ACHN (cell line): Measurements from ENCODE around the gene FOXP4.
A peak's percentile ranks its signal among the peaks of the same experiment; 100 is the strongest.

Experiments used
- DNase-seq: peaks from one replicate; pipeline ENCODE4 v3.0.0-alpha.2; 2015
- in situ Hi-C: cut with HindIII; loops from 2 replicates; pipeline ENCODE4 v1.10.0; 2017; ENCODE audit warnings: low sequenced_read_pairs, low pct_ligation_motif_present, low pct_unique_long_range_greater_than_20kb

Gene FOXP4

DNA sequence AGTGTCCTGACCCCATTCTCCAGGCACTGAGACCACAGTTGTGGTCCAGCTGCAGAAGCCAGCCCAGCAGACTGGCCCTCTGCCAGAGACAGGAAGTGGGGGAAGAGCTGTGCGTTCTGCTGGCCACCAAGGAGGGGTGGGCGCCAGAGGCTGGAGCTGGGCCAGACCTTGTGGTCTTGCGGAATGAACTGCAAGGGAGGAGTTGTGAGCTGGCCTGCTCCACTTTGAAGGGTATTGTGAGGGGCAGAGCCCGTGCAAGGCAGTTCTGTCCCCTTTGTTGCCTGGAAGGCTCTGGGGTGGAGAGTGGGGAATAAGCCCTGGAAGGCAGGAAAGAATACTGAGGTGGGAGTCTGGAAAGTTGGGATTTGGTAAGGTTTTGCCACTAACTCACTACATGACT is 88.5 kb downstream of the FOXP4 start:
- no peak for DNase-seq
- in situ Hi-C loops = no loop called here

DNA sequence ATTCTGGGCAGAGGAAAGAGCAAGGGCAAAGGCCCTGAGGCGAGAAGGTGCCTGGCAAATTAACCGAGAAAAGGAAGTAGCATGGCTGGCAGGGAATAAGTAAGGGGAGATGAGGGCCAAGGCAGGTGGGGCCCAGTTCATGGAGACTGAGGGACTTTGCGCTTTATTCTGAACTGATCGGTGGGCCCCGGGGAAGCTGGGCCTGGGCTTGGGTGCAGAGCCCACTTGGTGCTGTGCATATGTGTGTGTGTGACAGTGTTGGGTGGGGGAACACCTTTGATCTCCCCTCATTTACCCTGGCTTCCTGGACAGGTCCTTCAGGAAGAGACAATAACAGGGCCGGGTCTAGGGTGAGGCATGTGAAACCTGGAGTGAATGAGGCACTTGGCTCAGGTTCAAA is 89.2 kb downstream of the FOXP4 start:
- in situ Hi-C loops = no loop called here
- no peak for DNase-seq

DNA sequence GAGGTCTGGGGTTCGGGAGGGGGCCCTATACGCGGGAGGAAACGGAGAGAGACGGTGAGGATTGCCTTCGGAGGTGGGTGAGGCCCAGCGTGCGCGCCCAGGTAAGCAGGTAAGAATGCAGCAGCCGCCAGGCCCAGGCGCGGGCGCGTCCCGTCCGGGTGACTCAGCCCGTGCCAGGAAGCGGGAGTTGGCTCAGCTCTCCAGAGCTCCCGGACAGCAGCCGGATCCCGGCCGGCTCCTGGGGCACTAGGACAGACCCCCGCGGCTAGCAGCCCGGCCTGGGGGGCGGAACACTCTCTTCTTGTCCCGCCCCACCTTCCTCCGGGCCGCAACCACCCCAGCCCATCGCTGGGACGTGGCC is 90.6 kb downstream of the FOXP4 start:
- DNase-seq = peak; percentile 25
- in situ Hi-C loops = no loop called here

DNA sequence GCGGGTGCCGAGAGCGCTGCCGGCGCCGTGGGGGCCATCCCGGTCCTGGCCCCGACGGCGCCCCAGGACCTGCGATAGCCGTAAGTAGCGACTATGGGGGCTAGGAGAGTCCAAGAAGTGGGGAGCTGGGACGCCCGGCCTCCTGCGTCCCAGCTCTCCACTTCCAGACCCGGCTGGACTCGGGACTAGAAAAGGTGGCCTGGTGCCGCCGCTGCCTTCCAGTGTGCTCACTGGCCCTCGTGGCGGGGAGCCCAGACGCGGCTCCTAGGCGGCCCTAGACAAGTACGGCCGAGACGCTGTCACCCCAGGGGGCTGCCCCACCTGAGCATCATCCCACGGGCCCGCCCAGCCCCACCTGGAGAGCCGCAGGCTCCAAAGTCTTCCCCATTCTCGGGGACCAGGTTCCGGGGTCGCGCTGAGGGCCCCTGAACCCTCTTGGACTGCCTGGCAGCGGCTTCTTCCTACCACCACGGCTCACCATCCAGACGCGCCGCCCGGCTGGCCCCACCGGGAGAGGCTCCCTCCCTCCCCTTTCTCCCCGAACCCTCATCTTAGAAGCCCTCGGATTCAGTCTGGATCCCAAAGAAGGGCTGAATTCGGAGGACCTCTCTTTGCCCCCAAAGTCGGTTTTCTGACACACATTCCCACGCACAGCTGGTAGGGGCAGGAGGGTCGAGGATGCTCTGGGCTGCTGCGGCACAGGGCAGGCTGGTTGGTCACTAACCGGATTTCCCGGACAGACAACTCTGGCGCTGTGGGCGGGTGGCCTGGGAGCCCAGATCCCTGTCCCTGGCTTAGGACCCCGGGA is 91.2 kb downstream of the FOXP4 start:
- no peak for DNase-seq
- in situ Hi-C loops = no loop called here

DNA sequence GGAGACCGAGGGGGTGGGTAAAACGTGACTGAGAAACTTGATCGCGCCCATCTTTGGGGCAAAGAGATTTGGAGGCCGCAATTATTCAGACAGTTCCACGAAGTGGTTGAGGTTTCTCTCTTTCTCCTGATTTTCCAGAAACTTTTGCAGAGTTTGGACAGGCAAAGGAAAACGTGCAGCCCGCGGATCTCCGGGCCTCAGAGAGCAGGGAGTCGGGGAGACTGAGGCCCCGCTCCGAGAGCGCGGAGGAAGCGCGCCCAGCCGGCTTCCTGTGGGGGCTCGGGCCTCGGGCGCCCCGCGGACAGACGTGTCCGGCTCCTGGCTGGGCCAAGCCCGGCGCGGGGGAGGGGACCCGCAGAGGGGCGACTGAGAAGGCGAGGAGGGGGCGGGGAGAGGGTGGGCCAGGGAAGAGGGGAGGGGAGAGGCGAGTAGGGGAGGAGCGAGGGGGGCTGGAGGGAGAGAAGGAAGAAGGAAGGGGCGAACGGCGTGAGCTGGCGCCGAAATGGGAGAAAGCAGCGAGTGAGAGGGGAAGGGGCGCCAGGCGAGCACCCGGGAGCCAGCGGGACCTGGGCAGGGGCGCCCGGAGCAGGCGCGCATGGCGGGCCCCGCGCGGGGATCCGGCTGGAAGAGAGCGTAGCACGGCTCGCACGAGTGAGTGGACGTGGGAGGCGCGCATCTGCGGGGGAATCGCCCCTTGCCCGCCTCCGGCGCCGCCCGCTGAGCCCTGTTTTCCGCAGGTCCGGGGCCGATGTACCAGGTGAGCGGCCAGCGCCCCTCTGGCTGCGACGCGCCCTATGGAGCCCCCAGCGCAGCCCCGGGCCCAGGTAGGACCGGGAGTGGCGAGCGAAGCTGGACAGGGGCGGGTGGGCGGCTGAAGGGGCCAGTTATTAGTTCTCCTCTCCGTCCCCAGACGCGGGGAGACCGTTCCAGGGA is 92.1 kb downstream of the FOXP4 start, which contains the start of gene MDFI:
MDFI (plus strand) TSS at position 467 of the 933 bp plus-strand sequence; CDS start at position 749, 282 bp downstream.
- in situ Hi-C loops = no loop called here
- no peak for DNase-seq

DNA sequence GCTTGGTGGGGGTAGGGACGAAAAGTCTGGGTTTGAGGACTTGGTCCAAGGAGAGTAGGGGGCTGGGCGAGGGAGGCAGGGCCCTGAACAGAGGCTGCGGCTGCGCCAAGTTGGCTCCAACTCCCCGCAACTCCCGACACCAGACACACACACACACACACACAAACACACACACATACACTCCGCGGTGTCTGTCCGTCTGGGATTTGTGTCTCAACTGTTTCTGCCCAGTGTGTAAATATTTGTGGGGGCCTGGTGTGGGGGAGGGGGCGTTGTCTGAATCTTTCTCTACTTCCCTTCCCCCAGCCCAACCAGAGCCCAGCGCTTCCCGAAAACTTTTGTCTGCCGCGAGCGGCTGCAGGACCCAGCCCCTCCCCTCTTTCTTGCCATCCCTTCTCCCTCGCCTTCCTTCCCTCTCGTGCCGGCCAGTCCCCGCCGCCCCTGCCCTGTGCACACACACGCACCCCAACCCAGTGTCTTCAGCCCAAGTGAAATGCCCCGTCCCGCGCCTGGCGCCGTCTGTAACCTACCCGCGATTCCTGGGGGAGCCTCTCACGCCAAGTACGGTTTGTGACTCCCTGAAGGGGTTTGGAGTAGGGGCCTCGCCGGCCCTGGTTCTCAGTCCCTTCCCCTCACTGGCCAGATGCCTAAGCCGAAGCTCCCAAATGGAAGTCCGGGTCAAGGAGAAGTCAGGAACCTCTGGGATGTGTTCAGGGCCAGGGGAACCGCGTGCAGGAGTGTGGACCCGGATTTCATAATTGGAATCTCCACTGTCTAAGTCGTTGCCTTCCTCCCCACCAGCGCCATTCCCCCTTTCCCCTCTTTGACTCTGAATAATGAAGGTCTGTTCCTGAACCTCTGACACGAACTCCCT is 93.0 kb downstream of the FOXP4 start:
- DNase-seq = no peak
- in situ Hi-C loops = no loop called here

DNA sequence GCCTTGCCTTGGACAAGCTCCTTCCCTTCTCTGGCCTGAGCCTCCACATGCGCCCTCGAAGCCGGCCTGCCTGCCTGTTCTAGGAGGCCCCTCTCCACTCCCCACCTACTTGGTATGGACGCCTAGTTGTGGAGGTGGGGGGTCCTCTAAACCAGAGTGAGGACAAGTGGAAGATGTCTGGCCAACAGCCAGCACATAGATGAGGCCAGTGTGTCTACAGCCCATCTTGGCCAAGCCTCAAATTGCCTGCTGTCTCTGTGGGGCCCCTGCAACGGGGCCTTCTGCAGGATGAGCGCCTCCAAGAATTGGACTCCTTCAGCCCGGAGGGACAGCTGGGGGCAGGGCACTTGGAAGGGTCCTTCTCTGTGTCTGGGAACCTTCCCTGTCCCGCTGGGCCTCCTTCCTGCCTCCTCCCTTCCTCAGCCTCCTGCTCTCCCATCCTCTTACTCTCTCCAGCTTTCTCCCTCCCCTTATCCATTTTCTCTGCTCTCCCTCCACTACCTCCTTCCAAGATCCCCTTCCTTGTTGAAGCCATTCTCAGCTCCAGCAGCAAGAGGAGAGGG is 93.7 kb downstream of the FOXP4 start:
- in situ Hi-C loops = no loop called here
- no peak for DNase-seq

DNA sequence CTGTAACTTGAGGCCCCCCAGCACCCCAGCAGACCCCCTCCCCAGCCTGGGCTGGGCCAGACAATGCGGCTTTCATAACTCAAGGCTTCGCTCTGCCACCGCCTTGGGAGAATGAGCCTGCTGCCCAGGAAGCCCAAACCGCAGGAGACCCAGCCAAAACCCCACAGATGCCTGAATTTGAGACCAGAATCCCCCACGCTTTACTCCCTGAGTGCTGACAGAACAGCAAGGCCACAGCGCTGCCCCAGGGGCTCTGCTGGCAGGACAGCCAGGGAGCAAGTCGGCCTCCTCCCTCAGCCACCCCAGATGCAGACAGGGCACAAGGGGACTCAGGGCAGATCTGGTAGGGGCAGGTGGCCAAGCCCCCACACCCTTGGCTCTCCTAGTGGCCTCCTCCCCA is 94.2 kb downstream of the FOXP4 start:
- no peak for DNase-seq
- in situ Hi-C loops = no loop called here

DNA sequence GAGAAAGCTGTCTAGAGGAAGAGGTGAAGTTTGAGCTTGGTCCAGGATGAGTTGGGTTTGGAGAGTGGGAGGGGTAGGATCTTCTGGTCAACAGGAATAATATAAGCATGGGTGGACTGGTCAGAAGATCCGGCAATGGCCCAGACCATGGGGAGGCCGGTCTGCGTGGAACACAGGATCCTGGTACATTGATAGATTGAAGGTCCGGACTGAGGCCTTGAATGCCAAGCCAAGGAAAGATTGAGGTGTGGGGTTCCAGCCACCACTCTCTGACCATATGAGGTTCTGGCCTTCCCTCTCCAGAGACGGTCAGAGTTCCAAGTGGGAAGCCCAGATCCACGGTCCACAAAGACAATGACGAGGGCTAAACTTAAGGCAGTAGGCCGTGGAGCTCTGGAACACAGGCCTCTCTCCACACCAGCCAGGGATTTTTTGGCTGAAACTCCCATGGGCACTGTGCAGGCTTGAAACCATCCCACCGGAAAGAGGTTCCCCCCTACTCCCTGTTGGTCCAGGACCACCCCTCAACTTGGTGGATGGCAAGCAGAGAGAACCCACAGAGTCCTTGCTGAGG is 95.3 kb downstream of the FOXP4 start:
- no peak for DNase-seq
- in situ Hi-C loops = no loop called here

DNA sequence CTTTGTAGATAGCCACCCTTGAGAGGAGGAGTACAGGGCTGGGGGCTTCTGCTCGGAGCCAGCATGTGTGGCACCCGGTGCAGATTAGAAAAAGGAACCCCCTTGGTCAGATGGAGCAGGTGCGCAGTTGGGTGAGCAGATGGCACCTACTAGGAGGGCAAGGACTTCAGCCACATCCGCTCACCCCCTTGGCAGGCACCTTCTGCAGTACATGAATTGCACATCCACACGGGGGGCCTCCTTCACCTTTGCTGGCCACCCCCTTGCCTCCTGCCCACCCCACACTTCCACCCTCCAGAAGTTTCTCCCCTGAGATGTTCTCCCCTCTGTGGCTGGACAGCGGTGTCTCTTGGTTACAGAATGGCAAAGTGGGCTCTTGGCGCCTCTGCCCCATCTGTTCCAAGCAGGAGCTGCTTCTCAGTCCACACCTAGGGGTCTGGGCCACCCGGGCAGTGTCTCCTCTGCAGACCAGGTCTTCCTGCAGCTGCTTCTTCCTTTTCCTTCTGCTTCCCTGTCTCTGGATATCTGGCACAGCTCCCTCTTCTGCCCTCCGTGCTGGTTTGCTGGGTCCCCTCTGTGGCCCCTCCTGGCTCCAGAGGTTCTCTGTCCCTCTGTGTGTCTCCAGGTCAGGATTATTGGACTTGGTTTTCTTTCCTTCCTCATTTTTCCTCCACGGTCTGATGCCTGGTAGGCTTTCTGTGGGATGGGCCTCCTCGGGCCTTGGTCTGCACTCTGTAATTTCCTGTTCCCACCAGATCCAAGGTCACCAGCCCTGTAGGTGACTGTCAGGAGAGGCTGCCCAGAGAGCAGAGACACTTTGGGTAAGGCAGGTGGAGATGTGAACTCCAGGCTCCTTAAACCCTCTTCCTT is 96.1 kb downstream of the FOXP4 start:
- in situ Hi-C loops = no loop called here
- no peak for DNase-seq

DNA sequence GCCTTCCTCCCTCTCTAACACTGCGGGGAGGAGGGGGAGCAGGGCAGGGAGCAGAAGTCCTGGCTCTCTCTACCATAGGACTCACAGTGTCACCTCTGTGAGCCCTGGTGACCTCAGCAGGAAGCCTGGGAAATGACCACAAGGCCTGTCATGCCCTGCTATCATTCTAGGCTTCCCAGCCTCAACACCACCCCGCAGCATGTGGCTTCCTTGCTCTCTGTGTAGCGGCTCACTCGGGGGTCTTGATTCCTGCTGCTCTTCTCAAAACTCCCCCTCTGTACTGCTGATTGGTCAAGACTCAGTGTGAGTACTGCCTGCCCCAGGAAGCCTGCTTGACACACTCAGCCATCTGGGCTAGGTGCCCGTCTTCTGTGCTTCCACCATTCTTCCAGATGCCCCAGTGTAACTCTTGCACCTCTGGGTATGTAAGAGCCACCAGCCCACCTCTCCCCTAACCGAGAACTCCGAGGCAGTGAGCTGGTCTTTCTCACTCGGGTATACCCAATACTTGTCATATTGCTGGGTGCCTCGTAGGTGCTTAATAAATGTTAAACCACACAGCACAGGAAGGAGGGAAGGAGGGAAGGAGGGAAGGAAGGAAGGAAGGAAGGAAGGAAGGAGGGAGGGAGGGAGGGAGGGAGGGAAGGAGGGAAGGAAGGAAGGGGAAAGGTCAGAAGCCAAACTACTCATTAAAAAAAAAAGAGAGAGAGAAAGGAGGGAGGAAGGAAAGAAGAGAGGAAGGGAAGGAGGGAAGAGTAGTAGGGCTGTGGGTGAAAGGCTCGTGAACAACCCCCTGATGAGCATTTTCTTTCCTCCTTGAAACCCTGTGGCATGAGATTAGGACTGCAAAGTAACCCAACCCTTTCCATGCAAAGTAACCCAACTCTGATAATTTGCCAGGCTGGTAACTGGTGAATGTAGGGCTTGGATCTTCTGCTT is 97.0 kb downstream of the FOXP4 start:
- no peak for DNase-seq
- in situ Hi-C loops = no loop called here

DNA sequence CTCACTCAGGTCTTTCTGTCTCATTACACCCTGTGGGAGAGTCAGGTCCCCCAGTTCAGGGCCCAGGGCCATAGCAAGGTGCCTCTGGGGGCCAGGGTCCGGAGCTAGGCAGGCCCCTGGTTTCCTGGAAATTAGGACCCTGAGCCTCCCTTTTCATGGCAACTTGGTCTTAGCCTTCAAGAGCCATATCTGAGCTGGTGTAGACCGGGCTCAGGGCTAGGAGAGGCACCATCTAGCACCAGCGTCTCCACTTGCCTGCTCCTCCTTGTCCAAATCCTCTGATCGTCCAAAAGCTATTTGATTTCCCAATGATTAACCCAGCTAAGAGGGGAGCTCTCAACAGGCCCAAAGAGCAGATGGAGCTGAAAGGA is 97.7 kb downstream of the FOXP4 start:
- DNase-seq = no peak
- in situ Hi-C loops = no loop called here

DNA sequence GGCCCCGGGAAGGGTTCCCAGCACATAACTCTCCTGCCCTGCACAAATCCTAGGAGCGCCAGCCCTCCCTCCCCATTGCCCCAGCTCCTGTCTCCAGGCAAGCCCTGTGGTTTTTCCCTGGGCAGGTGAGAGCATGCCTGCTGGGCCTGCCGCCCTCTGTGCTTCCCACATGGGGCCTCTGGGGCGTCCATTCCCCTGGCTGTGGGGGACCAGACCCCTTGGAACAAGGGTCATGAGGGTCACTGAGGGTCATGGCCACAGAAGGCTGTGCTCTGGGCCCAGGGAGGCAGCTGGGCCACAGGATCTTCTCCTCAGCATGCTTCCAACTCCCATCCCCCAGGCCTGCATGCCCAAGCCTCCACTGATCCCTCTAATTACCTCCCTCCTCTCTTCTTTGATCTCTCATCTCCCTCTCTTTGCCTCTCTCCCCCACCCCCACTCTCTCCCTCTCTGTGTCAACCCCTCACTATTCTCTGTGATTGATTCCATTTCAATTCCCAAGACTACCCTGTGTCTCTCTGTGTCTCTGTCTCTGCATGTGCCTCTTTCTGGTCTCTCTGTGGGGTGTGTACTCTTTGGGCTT is 98.2 kb downstream of the FOXP4 start:
- DNase-seq = no peak
- in situ Hi-C loops = no loop called here

DNA sequence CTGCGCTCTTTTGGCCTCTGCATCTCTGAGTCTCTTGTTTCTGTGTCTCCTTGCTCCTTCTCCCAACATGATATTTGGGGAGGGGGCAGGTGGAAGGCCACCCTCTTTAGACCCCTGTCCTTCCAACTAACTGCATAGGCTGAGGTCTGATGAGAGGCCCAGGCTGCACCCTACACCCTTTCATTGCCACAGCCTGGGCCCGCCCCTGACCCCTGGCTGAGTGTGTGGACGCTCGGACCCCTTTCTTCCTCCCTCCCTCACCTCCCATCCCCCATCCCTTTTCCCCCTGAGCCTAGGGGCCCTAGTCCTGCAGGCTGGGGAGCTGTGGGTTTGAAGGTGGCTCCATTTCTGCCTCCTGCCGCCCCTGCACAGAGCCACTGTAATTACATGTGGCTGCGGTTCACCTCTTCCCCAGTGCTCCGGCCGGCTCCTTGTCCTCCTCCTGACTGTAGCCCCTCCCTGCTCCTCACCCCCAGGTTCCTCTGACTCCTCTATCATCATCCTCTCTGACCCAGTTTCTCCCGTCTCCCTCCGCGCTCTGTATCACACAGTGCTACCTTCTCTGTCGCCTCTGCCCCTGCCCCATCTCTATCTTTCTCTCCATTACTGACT is 98.9 kb downstream of the FOXP4 start:
- DNase-seq = no peak
- in situ Hi-C loops = no loop called here

DNA sequence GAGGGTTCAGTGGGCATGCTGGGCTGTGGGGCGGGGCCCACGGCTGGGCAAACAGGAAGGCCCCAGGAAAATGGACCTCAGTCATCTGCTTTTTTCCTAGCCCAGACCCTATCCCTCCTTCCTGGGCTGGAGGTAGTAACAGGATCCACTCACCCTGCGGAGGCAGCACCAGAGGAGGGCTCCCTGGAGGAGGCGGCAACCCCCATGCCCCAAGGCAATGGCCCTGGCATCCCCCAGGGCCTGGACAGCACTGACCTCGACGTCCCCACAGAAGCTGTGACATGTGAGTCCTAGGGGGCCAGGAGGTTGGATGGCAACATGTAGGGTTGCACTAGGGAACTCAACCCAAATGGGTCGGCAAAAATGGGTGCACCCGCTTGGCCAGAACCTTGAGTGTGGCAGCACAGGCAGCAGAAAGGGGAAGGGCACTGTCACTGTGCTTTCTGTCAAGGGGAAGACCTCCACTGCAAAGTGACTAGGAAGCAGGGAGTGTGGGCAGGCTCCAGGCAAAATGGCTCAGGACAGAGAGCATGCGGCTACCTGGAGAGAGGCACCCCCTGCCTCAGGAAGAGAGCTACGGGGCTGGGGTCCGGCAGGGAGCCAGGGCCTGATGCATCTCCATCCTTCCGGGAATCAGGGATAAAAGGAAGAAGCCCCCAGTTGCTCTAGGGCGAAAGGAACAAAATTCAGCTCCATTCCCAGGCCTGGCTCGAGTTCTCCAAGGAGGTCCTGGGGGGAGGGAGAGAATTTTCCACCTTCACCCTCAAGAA is 100.0 kb downstream of the FOXP4 start:
- in situ Hi-C loops = no loop called here
- no peak for DNase-seq
